Left renal pelvis (tissue), 4 donors: ENCODE results near the gene FOXC2. TPM values are rescaled to one million over a fixed set of nuclear protein-coding genes. Genes with fewer than 3 reads are reported as not detected.

Source experiments
- DNase-seq, 4 donors: peaks; one replicate each; pipeline ENCODE4 v3.0.0-alpha.2; 2013; ENCODE audit warnings: low read depth in 4 of 4, low spot score in 3 of 4
- polyA plus RNA-seq, 4 donors: library from polyadenylated mRNA; unstranded; fragments of 120-200 nt; gene quantifications; one replicate each; pipeline ENCODE4 v1.2.1, GENCODE V29; 2013; ENCODE audit not compliant: insufficient read length in 4 of 4

FOXC2 gene
- polyA plus RNA-seq, 4 donors: 38.7 to 56.4 (median 50.9) TPM

- DNase-seq: no peak
Measured at GRCh38 chr16:86532526-86532815, 34.2 kb upstream of the FOXC2 start.

DNA sequence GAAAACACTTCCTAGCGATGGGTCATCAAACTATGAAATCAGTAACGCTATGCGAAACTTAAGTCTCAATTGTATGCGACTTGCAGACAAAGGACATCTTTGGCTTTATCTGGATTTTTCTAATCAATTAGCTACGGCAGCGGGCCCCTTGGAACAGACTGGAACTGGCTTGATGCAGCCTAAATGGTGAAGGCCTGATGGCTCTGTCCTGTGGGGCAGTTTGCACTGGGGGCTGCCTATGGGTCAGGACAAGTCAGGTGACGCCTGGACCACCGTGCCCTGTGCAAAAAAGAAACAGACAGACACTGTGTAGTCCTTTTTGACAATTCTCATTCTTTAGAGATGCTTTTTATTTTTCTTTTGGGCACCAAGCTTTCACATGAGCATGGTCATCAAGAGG is 33.6 kb upstream of the FOXC2 start:
- no peak for DNase-seq

- DNase-seq: no peak
Measured at GRCh38 chr16:86533767-86534351, 32.8 kb upstream of the FOXC2 start.

DNA sequence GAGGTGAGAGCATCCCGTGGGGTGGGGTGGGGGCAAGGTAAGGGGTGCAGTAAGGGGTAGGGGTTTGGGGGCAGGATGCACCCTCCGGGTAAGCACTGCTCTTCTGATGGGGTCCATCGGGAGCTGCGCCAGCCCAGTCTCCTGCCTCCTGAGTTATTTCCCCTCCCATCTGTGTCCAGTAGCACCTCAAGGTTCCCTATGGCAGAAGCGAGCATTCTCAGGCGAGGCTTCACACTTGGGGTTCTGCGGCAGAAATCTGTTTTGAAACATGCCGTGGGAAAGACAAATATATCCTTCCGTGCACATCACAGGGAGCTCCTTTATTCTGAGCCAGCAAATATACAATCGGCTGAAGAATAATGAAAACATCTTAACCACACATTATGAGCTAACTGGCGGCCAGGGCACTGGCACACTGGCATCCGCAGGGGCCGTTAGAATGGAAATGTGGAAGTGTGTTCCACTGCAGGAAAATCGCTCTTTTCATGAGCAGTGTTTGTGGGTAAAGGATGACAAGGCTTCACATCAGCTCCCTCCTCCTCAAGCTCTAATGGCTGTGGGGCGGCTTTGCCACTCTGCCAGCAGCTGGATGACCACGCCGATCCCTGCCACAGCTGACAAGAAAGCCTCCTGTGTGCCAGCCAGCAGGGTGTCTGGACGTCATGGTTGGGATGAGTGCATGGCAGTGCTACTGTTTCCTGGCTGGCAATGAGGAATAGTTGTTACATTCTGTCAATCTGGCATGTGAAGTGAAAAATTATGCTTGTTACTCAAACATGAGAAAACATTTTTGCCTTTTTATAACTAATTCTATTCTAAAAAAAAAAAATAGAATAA is 31.6 kb upstream of the FOXC2 start:
- DNase-seq: no peak

GRCh38 chr16:86536621-86537020 is 30.0 kb upstream of the FOXC2 start:
- no peak for DNase-seq

DNA sequence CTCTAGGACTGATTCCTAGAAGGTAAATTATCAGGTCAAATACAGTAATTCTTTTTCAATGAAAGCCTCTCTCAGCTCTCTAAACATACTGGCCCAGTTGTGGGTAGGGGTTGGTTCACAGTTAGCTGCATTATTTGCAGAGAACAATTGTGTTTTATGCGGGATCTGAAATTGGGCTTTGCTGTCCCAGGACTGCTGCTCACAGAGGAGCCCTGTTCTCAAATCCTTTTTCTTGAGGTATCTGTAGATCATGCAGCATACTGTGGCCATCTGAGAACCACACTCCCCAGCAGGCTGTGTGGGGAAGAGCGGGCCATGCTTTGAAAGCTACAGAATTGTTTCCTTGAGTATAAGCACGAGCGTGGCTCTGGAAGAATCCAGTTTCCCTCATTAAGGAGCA is 29.1 kb upstream of the FOXC2 start:
- DNase-seq: no peak

DNA sequence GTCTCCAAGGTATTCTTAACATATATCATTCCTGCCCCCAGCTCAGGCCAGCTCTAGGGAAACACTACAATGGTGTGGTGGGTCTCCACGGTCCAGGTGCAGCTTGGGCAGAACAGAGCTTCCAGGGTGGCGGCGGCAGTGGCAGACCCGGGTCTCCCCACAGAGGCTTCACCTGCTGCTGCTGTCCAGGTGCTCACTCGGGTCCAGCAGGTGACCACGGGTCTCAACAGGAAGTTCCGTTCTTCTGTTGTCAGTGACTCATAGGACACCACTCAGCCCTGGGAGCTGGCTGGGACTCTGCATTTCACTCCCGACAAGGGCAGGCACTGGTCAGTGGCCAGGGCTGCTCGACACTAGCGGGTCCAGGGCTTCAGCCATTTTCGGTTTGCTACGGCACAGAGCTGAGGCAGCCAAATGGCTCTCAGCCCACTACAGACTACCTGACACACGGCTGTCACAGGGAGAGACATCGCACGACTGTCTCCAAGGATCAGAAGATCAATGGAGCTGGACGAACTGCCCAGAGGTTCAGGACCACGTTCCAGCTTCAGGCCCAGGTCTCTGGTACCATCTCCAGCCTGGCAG is 28.3 kb upstream of the FOXC2 start:
- DNase-seq: no peak

DNA sequence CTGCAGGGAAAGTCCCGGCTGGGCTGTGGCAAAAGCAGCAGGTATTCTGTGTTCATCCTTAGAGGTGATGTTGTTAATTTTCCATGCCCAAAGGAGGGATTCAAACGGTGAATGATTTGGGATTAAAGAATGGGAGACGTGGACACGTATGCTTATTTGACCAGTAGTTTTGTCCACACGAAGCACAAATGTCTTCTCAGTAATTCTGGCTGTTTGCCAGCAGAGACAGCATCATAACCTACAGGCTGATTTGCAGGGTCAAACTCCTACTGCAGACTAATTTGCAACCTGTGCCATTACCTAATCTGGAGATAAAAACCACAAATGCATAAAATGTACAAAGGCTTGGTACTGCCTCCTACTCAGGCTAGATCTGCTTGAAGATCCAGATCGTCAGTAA is 25.7 kb upstream of the FOXC2 start:
- no peak for DNase-seq

GRCh38 chr16:86541560-86541959 is 25.1 kb upstream of the FOXC2 start:
- DNase-seq: no peak

DNA sequence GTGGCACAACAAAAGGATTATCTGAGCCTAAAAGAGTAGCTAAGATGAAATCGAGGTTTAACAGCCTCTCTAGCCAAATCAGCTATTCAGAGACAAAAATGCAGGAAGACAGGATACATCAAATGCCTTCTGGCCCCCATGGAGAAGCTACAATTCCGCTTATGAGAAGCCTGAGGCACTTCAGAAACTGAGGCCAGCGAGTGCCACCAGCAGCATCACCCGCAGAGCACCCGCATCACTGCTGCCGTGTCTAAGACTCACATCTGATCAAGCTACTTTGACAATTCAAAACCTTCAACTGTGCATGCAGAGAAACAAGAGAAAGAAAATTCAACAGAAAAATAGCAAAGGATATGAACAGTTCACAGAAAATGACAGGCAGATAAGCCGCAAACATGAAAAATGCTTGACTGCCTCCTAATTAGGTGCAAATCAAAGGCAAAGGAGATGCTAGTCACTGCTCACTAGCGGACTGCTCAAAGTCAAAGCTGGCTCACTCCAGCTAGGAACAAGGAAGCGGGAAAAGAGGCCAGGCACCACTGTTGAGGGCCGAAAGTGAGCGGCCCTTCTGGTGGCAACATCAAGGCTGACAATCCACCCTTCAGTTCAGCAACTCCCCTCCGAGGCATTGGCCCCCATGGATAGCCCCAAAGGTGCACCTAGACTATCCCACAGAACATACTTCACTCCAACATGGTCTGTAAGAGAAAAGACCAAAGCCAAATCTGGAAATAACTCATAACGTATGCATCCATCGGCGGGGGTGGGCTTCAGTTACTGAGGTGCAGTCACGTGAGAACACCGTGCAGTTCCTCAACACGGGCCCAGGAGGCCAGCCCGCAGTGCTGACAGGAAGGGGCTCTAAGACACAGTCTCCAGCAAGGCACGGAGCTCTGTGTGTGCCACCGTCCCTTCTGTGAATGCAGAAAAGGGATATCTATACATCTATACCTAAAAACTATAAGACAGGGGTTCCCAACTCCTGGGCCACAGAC is 23.6 kb upstream of the FOXC2 start:
- DNase-seq: no peak

- no peak for DNase-seq
Measured at GRCh38 chr16:86545481-86545880, 21.1 kb upstream of the FOXC2 start.

DNA sequence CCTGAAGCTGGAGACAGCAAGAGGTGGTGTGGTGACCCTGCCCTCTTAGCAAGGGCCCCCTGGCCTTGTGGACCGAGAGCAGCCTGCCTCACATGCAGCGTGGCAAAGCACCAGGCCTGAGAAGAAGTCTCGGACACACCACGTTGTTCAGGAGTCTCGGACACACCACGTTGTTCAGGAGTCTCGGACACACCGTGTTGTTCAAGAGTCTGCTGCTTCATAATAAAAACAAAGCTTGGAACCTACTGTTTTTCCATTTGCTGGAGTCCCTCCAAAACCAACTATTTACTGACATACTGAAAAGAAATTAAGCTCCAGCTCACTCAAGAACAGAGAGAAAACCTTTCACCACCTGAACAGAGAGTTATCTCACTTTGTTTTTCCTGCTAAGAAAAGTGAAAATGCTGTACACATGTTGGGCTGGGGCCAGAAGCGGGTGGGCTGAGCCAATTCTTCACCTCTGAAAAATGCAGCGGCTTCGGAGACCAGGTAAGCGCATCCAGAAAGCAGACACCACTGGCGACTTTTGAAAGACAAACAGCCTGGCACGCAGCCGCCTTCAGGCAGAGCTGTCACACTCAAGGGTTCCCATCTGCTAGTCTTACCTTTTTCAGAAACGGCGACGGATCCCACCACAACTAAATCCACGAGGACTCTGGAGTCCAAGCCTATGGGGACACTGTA is 20.5 kb upstream of the FOXC2 start:
- no peak for DNase-seq

- DNase-seq: no peak
Measured at GRCh38 chr16:86546638-86547013, 20.0 kb upstream of the FOXC2 start.

DNA sequence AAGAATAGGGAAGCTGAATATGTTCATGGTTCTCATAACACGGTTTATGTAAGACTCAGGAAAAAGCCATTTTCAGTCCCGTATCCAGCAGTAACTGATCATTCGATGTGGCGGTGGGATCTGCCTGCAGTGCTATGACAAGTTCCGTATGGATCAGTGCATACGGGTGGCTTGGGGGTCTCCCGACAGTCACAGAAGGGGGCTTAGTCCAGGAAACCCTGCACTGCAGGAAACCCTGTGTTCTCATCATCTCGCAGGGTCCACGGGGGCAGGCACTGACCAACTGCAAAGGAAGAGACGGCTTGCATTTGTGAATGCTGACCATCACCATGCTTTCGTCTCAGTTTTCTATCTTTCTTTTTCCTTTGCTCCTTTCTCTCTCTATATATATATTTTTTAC is 19.3 kb upstream of the FOXC2 start:
- DNase-seq: no peak

- DNase-seq: no peak
Measured at GRCh38 chr16:86549076-86549892, 17.3 kb upstream of the FOXC2 start.

DNA sequence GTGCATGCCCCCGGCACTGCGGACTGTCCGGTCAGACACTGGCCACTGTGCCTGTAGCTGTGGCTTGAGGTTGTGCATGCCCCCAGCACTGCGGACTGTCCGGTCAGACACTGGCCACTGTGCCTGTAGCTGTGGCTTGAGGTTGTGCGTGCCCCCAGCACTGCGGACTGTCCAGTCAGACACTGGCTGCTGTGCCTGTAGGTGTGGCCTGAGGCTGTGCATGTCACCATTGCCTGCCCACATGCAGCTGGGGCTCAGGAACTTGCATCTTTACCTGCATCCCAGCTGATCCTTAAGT is 16.8 kb upstream of the FOXC2 start:
- DNase-seq: no peak

DNA sequence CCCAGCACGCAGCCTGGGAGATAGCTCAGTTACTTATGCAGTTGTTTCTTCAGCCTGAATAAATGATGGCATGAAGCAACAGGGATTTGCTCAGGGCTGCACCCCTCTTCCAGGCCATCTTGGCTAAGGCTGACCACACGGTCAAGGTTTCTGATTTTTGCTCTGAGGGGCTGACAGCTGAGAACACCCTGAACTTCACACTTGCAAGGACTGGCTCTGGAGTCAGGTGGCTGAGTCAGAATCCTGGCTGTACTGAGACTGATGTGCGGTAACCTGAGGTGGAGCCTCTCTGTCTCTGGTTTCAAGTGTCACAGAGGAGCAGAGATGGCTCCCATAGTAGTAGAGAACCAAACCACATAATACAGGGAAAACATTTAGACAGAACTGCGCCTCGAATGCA is 16.3 kb upstream of the FOXC2 start:
- no peak for DNase-seq

GRCh38 chr16:86553356-86553755 is 13.3 kb upstream of the FOXC2 start:
- no peak for DNase-seq

DNA sequence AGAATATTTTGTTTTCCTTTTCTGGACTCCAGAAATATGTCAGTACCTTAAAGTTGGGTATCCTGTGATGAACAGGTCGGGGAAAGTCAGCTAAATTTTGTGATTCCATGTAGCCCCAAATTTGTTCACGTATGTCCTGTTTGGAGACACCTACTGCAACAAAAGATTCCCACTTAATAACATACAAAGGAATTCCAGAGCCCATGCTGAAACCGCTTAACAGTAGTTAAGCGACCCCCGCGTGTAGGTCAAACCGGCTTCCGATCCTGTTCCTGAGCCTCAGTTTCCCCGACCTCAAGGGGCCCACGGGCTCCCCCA is 12.1 kb upstream of the FOXC2 start:
- no peak for DNase-seq
